Measurements from ENCODE around the gene FLAD1. TPM values are rescaled to one million over a fixed set of nuclear protein-coding genes. Genes with fewer than 3 reads are reported as not detected.

FLAD1 gene
- total RNA-seq, 1 donor from 2014 or later, result 51.5 TPM

DNA sequence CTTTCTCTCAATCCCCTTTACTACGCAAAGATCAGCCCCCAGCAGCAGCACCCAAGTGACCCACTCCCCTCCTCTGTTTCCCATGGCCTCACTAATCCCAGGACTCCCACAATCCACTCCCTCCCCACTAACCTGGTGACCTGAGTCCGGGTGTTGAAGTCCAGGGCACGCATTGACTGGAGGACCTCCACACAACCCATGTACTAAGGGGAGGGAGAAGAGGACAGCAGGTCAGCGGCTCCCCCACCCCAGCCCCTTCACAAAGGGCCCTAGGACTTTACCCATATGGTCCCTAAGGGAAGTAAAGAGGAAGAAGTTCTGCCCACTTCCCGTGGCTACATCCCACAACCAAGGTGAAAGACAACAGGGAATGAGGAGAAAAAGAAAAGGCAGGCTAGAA, 13.9 kb upstream of the FLAD1 start:
- Histone ChIP-seq H3K4me2 (ENCODE audit: low read length) (peak overlapping the region; percentile 94), H3K79me2 (ENCODE audit: insufficient read depth, low read length) (peaks cover 70% of the 10 kb centered on the region), H3K4me1 (ENCODE audit: insufficient read depth, low read length) (peaks cover 43% of the 10 kb centered on the region), H3K9me3 (ENCODE audit: insufficient read depth, low read depth, low read length) (no peaks in the 10 kb centered on the region), H3K9ac (ENCODE audit: low read length) (peak overlapping the region; percentile 91), H3K4me3 (ENCODE audit: insufficient read depth, low read depth, low read length) (peak overlapping the region; percentile 77), H3K36me3 (ENCODE audit: insufficient read depth, low read length) (peaks cover 34% of the 10 kb centered on the region), H2AFZ (ENCODE audit: low read depth, low read length) (no peak overlapping the region), H3K27ac (ENCODE audit: low read depth, low read length) (peak overlapping the region; percentile 21), H3K27me3 (ENCODE audit: insufficient read depth, low read length) (no peaks in the 10 kb centered on the region), H4K20me1 (ENCODE audit: insufficient read depth, low read length) (peaks cover 62% of the 10 kb centered on the region)
- no peak for DNase-seq (ENCODE audit: low read depth)
- Mint-ChIP-seq H3K36me3 (ENCODE audit: low read depth, unreplicated experiment) (peaks cover 10% of the 10 kb centered on the region), H3K9me3 (ENCODE audit: unreplicated experiment) (no peaks in the 10 kb centered on the region), H3K27me3 (ENCODE audit: low read depth, unreplicated experiment) (no peaks in the 10 kb centered on the region), H3K4me1 (ENCODE audit: low read depth, unreplicated experiment) (peaks cover 31% of the 10 kb centered on the region), H3K4me3 (ENCODE audit: unreplicated experiment) (peak overlapping the region; percentile 93), H3K27ac (ENCODE audit: unreplicated experiment) (no peak overlapping the region)
- no peak for TF ChIP-seq EZH2 (IDR thresholded peaks at IDR 0.05; ENCODE audit: insufficient read depth, low read length)
- TF ChIP-seq, protein P1, sequence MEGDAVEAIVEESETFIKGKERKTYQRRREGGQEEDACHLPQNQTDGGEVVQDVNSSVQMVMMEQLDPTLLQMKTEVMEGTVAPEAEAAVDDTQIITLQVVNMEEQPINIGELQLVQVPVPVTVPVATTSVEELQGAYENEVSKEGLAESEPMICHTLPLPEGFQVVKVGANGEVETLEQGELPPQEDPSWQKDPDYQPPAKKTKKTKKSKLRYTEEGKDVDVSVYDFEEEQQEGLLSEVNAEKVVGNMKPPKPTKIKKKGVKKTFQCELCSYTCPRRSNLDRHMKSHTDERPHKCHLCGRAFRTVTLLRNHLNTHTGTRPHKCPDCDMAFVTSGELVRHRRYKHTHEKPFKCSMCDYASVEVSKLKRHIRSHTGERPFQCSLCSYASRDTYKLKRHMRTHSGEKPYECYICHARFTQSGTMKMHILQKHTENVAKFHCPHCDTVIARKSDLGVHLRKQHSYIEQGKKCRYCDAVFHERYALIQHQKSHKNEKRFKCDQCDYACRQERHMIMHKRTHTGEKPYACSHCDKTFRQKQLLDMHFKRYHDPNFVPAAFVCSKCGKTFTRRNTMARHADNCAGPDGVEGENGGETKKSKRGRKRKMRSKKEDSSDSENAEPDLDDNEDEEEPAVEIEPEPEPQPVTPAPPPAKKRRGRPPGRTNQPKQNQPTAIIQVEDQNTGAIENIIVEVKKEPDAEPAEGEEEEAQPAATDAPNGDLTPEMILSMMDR (IDR thresholded peaks at IDR 0.05; ENCODE audit: insufficient read depth, low read depth, low read length), result no peak
- no peak for FAIRE-seq

DNA sequence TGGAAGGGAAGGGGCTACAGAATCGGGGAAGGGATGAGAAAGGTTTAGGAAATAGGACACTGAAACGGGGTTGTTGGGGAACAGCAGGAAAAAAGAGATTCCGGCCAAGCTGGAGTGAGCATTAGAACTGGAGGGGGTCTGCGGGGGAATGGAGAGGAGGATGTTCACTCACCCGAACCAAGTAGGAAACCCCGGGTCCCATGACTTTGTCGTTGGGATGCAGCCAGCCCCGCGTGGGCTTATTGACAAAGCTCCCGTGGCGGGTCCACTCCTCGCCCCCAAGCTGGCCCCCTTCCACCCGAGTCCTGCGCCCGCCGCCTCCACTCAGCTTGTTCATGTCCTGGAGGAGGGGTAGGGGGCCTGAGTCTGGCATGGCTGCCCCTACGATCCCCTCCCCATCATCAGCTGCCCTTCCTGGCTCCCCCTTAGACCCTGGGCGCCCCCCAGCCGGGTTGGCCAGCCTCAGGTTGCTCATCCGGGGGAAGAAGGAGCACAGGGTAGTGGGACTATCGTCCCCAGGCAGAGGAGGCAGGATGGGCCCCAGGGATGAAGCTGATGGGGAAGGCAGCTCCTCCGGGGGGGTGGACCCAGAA, 13.2 kb upstream of the FLAD1 start:
- Histone ChIP-seq H3K27ac (ENCODE audit: low read depth, low read length) (peak overlapping the region; percentile 99), H3K4me1 (ENCODE audit: insufficient read depth, low read length) (peaks cover 43% of the 10 kb centered on the region)
- DNase-seq (ENCODE audit: low read depth), result no peak

More for the DNA sequence above, 13.2 kb upstream of the FLAD1 start:
- H3K79me2 ChIP-seq (ENCODE audit: insufficient read depth, low read length), result peaks cover 66% of the 10 kb centered on the region
- Mint-ChIP-seq H3K4me3 (ENCODE audit: unreplicated experiment) (peak overlapping the region; percentile 93), H3K36me3 (ENCODE audit: low read depth, unreplicated experiment) (peaks cover 6% of the 10 kb centered on the region), H3K27me3 (ENCODE audit: low read depth, unreplicated experiment) (no peaks in the 10 kb centered on the region), H3K27ac (ENCODE audit: unreplicated experiment) (no peak overlapping the region), H3K9me3 (ENCODE audit: unreplicated experiment) (no peaks in the 10 kb centered on the region), H3K4me1 (ENCODE audit: low read depth, unreplicated experiment) (peaks cover 31% of the 10 kb centered on the region)
- no peaks in the 10 kb centered on the region for H3K27me3 ChIP-seq (ENCODE audit: insufficient read depth, low read length)
- H3K9me3 ChIP-seq (ENCODE audit: insufficient read depth, low read depth, low read length), result no peaks in the 10 kb centered on the region
- H2AFZ ChIP-seq (ENCODE audit: low read depth, low read length), result no peak overlapping the region
- peaks cover 55% of the 10 kb centered on the region for H4K20me1 ChIP-seq (ENCODE audit: insufficient read depth, low read length)
- H3K4me3 ChIP-seq (ENCODE audit: insufficient read depth, low read depth, low read length), result peak overlapping the region; percentile 77
- H3K36me3 ChIP-seq (ENCODE audit: insufficient read depth, low read length), result peaks cover 28% of the 10 kb centered on the region
- no peak for TF ChIP-seq EZH2 (IDR thresholded peaks at IDR 0.05; ENCODE audit: insufficient read depth, low read length)
- TF ChIP-seq, protein P1 (IDR thresholded peaks at IDR 0.05; ENCODE audit: insufficient read depth, low read depth, low read length), result no peak
- no peak for FAIRE-seq
- H3K4me2 ChIP-seq (ENCODE audit: low read length), result peak overlapping the region; percentile 94
- H3K9ac ChIP-seq (ENCODE audit: low read length), result peak overlapping the region; percentile 91
